Ovary (tissue), 3 donors: ENCODE data around the gene AKT1.

Experiments used
- EP300 ChIP-seq: sonication (generic); formaldehyde crosslinking; IDR thresholded peaks from one replicate; pipeline ENCODE4 v1.6.1; 2017; ENCODE audit warnings: antibody characterized with exemption
- POLR2A ChIP-seq: fragments of 450-650 bp; IDR thresholded peaks from one replicate; pipeline ENCODE4 v1.6.1; 2017; ENCODE audit warnings: antibody characterized with exemption, mild to moderate bottlenecking, moderate library complexity
- TF ChIP-seq, protein P1 (sequence below), 3 donors: fragments of 450-650 bp in 2 of 3; fragments of 200-600 bp in 1 of 3; IDR thresholded peaks; one replicate each; pipeline versions ENCODE4 v1.5.1 to v1.8.0; 2016 to 2022; ENCODE audit warnings: antibody characterized with exemption in 3 of 3, mild to moderate bottlenecking in 1 of 3
- donor health status: DM: no; HTN: no; CAD: no.

DNA sequence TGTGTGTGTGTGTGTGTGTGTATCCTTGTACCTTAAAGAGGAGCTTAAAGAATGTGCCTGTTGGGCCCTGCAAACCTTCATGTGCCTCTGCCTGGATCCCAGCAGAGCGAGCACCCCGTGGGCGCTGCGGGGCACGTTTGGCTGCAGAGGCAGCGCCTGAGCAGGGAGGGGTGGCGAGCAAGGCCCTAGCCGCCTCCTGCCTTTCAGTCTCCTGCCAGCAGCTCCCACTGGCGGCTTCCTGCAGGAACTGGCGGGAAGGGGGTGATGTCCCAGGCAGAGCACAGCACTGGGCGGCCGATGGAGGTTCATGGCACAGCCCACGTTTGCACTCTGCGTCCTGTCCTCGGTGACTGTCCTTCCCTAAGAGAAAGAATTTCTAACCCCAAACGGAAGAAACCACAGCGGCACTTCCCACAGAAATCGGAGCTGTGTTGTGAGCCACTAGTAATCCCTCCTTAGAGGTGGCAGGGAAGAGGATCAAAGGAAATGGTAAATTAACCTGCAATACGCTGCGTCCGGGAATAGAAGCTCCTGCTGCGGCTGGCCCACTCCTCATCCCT lies 25.2 kb upstream of the AKT1 start:
- TF ChIP-seq POLR2A (no peak), EP300 (no peak)
- TF ChIP-seq, protein P1, sequence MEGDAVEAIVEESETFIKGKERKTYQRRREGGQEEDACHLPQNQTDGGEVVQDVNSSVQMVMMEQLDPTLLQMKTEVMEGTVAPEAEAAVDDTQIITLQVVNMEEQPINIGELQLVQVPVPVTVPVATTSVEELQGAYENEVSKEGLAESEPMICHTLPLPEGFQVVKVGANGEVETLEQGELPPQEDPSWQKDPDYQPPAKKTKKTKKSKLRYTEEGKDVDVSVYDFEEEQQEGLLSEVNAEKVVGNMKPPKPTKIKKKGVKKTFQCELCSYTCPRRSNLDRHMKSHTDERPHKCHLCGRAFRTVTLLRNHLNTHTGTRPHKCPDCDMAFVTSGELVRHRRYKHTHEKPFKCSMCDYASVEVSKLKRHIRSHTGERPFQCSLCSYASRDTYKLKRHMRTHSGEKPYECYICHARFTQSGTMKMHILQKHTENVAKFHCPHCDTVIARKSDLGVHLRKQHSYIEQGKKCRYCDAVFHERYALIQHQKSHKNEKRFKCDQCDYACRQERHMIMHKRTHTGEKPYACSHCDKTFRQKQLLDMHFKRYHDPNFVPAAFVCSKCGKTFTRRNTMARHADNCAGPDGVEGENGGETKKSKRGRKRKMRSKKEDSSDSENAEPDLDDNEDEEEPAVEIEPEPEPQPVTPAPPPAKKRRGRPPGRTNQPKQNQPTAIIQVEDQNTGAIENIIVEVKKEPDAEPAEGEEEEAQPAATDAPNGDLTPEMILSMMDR (IDR thresholded peaks at IDR 0.05): peak in 2 of 3 donors; percentile 37 to 39
